Ovary (tissue), 9 donors: ENCODE data around the gene USP31. TPM values are rescaled to one million over a fixed set of nuclear protein-coding genes. Genes with fewer than 3 reads are reported as not detected.

Experiments used
- DNase-seq, 5 donors: peaks; one replicate each; pipeline ENCODE4 v3.0.0-alpha.2; 2019 to 2020
- H3K27ac ChIP-seq, 2 donors: fragments of 200-600 bp; one replicate each; pipeline versions ENCODE4 v1.5.1 to v1.8.0; 2019 to 2022
- H3K27me3 ChIP-seq: fragments of 200-600 bp; one replicate; pipeline ENCODE4 v1.8.0; 2022
- H3K36me3 ChIP-seq: fragments of 200-600 bp; sonication (generic); one replicate; pipeline ENCODE4 v1.5.1; 2019
- H3K4me1 ChIP-seq: one replicate; pipeline ENCODE4 v1.8.1; 2013; ENCODE audit warnings: mild to moderate bottlenecking, moderate library complexity; ENCODE audit not compliant: insufficient read depth
- H3K4me3 ChIP-seq: fragments of 200-600 bp; sonication (generic); one replicate; pipeline ENCODE4 v1.5.1; 2017
- H3K9me3 ChIP-seq, 2 donors: fragments of 200-600 bp in 1 of 2; sonication (generic) in 1 of 2; one replicate each; pipeline versions ENCODE4 v1.5.1 to v1.8.1; 2013 to 2019; ENCODE audit warnings: mild to moderate bottlenecking in 1 of 2, moderate library complexity in 1 of 2
- CTCF ChIP-seq, 3 donors: fragments of 450-650 bp in 2 of 3; fragments of 200-600 bp in 1 of 3; IDR thresholded peaks; one replicate each; pipeline versions ENCODE4 v1.5.1 to v1.8.0; 2016 to 2022; ENCODE audit warnings: antibody characterized with exemption in 3 of 3, mild to moderate bottlenecking in 1 of 3
- EP300 ChIP-seq: sonication (generic); formaldehyde crosslinking; IDR thresholded peaks from one replicate; pipeline ENCODE4 v1.6.1; 2017; ENCODE audit warnings: antibody characterized with exemption
- POLR2A ChIP-seq: fragments of 450-650 bp; IDR thresholded peaks from one replicate; pipeline ENCODE4 v1.6.1; 2017; ENCODE audit warnings: antibody characterized with exemption, mild to moderate bottlenecking, moderate library complexity
- WGBS, 3 donors: extraction: QIAGEN DNeasy Blood & Tissue Kit in 1 of 3; methylation state at CpG; one replicate each; pipeline versions ENCODE4 v1.1.5 to v1.1.7; 2013 to 2017; 5-methylcytosine and 5-hydroxymethylcytosine counted together
- intact Hi-C, 4 donors: fragments of 100-400 bp; cut with DNase I; formaldehyde crosslinking; loops; one replicate each; pipeline versions ENCODE4 v1.11.0 to v1.15.1; 2022 to 2023
- polyA plus RNA-seq, 2 donors: library from polyadenylated mRNA; stranded (reverse); fragments of 200-250 nt in 1 of 2; fragments of 350-450 nt in 1 of 2; fragmentation: Illumina TruSeq in 1 of 2; extraction: RNeasy Lipid Tissue Mini Kit (QIAGEN cat#74804) in 1 of 2; gene quantifications; one replicate each; pipeline ENCODE4 v1.2.3, GENCODE V29; 2013 to 2014
- total RNA-seq, 7 donors: library from RNA; depleted of rRNA in 2 of 7; stranded (reverse); fragments of >200 nt in 2 of 7; fragmentation: NEBNext Ultra II Directional in 3 of 7; extraction: Animal tissue kit (Norgen Biotek cat#: 25700) in 3 of 7; gene quantifications; one replicate each; pipeline versions ENCODE4 v1.1.0 to v1.2.4, GENCODE V29; 2016 to 2023
- donor health status: DM: no; HTN: no; CAD: no; lungs with moderate emphysema.
- donor health status: DM: no; HTN: no; CAD: no.
- donor health status: Bipolar disorder and iron deficiency.
- donor health status: DM: yes; HTN: yes; CAD: no.
- donor health status: DM: no; HTN: no; CAD: no.
- donor health status: DM: yes; HTN: yes; CAD: no.

USP31 gene
- total and polyA plus RNA-seq, 9 donors: 1.5 to 10.6 (median 7.3) TPM

- 29 to 42% (median 32%) methylated on average over 11 of the region's 11 CpGs for WGBS, 3 donors
- DNase-seq: no peak
- Histone ChIP-seq H3K9me3 (no peaks in the 10 kb centered on the region), H3K27me3 (no peaks in the 10 kb centered on the region), H3K4me3 (no peak overlapping the region), H3K27ac (no peak overlapping the region), H3K36me3 (no peaks in the 10 kb centered on the region), H3K4me1 (peaks cover 10% of the 10 kb centered on the region)
- TF ChIP-seq EP300 (no peak), POLR2A (no peak), CTCF (IDR thresholded peaks at IDR 0.05) (no peak)
- intact Hi-C loops: no loop called here
Measured at GRCh38 chr16:23185656-23186055, 36.4 kb upstream of the USP31 start.

GRCh38 chr16:23183543-23183862, 34.3 kb upstream of the USP31 start:
- intact Hi-C loops: loop anchor here in 2 of 4 donors (5.0 kb wide), 1 partner anchor 249 kb away; no protein-coding TSS in a partner anchor
- TF ChIP-seq EP300 (no peak), CTCF (IDR thresholded peaks at IDR 0.05) (no peak), POLR2A (no peak)
- 8 to 19% (median 14%) methylated on average over 4 of the region's 4 CpGs for WGBS, 3 donors
- Histone ChIP-seq H3K4me1 (peaks cover 10% of the 10 kb centered on the region), H3K27me3 (no peaks in the 10 kb centered on the region), H3K27ac (no peak overlapping the region), H3K9me3 (no peaks in the 10 kb centered on the region), H3K4me3 (peak overlapping the region; percentile 30), H3K36me3 (no peaks in the 10 kb centered on the region)
- DNase-seq: no peak

- intact Hi-C loops: loop anchor here in 2 of 4 donors (5.0 kb wide), 1 partner anchor 249 kb away; no protein-coding TSS in a partner anchor
- Histone ChIP-seq H3K36me3 (no peaks in the 10 kb centered on the region), H3K4me3 (peak within 1 kb of the TSS; percentile 30), H3K27me3 (no peaks in the 10 kb centered on the region), H3K9me3 (no peaks in the 10 kb centered on the region), H3K4me1 (peaks cover 10% of the 10 kb centered on the region), H3K27ac (no peak within 1 kb of the TSS)
- DNase-seq: peak in 1 of 5 donors; percentile 11
- 1 to 3% (median 1%) methylated on average over 54 to 71 of the region's 71 CpGs for WGBS, 3 donors
- TF ChIP-seq POLR2A (no peak), CTCF (IDR thresholded peaks at IDR 0.05) (no peak), EP300 (no peak)
Measured at GRCh38 chr16:23182679-23183542, 33.7 kb upstream of the USP31 start, which contains the start of gene SCNN1G. TSS of gene SCNN1G (plus strand) at chr16:23182745. CDS start at chr16:23186272, 3,527 bp downstream.

- Histone ChIP-seq H3K36me3 (no peaks in the 10 kb centered on the region), H3K4me1 (peaks cover 10% of the 10 kb centered on the region), H3K27ac (no peak overlapping the region), H3K27me3 (no peaks in the 10 kb centered on the region), H3K4me3 (peak overlapping the region; percentile 30), H3K9me3 (no peaks in the 10 kb centered on the region)
- WGBS, 3 donors: 2 to 4% (median 4%) methylated on average over 22 to 33 of the region's 33 CpGs
- peak; percentile 25 to 48 (median 41) for TF ChIP-seq CTCF (IDR thresholded peaks at IDR 0.05)
- TF ChIP-seq EP300: no peak
- peak; percentile 35 to 75 (median 50) for DNase-seq
- intact Hi-C loops: loop anchor here in 2 of 4 donors (5.0 kb wide), 1 partner anchor 250 kb away; no protein-coding TSS in a partner anchor
Measured at GRCh38 chr16:23182206-23182678, 33.0 kb upstream of the USP31 start.
